Measurements from ENCODE around the gene G6PC1.

The G6PC1 gene

GRCh38 chr17:42878924-42879595 is 21.5 kb upstream of the G6PC1 start:
- no peak for TF ChIP-seq MAX (IDR thresholded peaks at IDR 0.05)
- TF ChIP-seq RAD21 (IDR thresholded peaks at IDR 0.05; ENCODE audit: low read depth), result no peak
- no peak for TF ChIP-seq EGR1 (IDR thresholded peaks at IDR 0.05)
- no peak for TF ChIP-seq CREB1 (IDR thresholded peaks at IDR 0.05; ENCODE audit: low read depth)
- no peak for TF ChIP-seq TCF12 (IDR thresholded peaks at IDR 0.05; ENCODE audit: low read depth)
- TF ChIP-seq NFIC (IDR thresholded peaks at IDR 0.05), result no peak
- no peak for TF ChIP-seq TEAD4 (IDR thresholded peaks at IDR 0.05)
- no peak for TF ChIP-seq USF1 (IDR thresholded peaks at IDR 0.05)
- TF ChIP-seq EP300 (IDR thresholded peaks at IDR 0.05; ENCODE audit: borderline replicate concordance), result no peak
- no peak for TF ChIP-seq TAF1 (IDR thresholded peaks at IDR 0.05; ENCODE audit: low read depth)
- no peak for TF ChIP-seq CEBPB (IDR thresholded peaks at IDR 0.05)
- no peak for TF ChIP-seq REST (IDR thresholded peaks at IDR 0.05; ENCODE audit: low read depth)
- no peak for TF ChIP-seq FOXM1 (IDR thresholded peaks at IDR 0.05; ENCODE audit: borderline replicate concordance, low read depth)

GRCh38 chr17:42879596-42879985 is 21.0 kb upstream of the G6PC1 start:
- TF ChIP-seq NFIC (IDR thresholded peaks at IDR 0.05), result no peak
- TF ChIP-seq FOXM1 (IDR thresholded peaks at IDR 0.05; ENCODE audit: borderline replicate concordance, low read depth), result no peak
- TF ChIP-seq MAX (IDR thresholded peaks at IDR 0.05), result no peak
- no peak for TF ChIP-seq TCF12 (IDR thresholded peaks at IDR 0.05; ENCODE audit: low read depth)
- no peak for TF ChIP-seq REST (IDR thresholded peaks at IDR 0.05; ENCODE audit: low read depth)
- no peak for TF ChIP-seq TEAD4 (IDR thresholded peaks at IDR 0.05)
- no peak for TF ChIP-seq CREB1 (IDR thresholded peaks at IDR 0.05; ENCODE audit: low read depth)
- no peak for TF ChIP-seq CEBPB (IDR thresholded peaks at IDR 0.05)
- TF ChIP-seq RAD21 (IDR thresholded peaks at IDR 0.05; ENCODE audit: low read depth), result no peak
- TF ChIP-seq USF1 (IDR thresholded peaks at IDR 0.05), result no peak

- TF ChIP-seq TAF1 (IDR thresholded peaks at IDR 0.05; ENCODE audit: low read depth) (no peak), FOXM1 (IDR thresholded peaks at IDR 0.05; ENCODE audit: borderline replicate concordance, low read depth) (no peak), EGR1 (IDR thresholded peaks at IDR 0.05) (no peak), CEBPB (IDR thresholded peaks at IDR 0.05) (no peak), CREB1 (IDR thresholded peaks at IDR 0.05; ENCODE audit: low read depth) (no peak), RAD21 (IDR thresholded peaks at IDR 0.05; ENCODE audit: low read depth) (no peak), EP300 (IDR thresholded peaks at IDR 0.05; ENCODE audit: borderline replicate concordance) (no peak), NFIC (IDR thresholded peaks at IDR 0.05) (no peak), ZBTB7A (IDR thresholded peaks at IDR 0.05; ENCODE audit: low read depth) (no peak), MAX (IDR thresholded peaks at IDR 0.05) (no peak), TEAD4 (IDR thresholded peaks at IDR 0.05) (no peak), YY1 (IDR thresholded peaks at IDR 0.05; ENCODE audit: low read depth) (no peak), USF1 (IDR thresholded peaks at IDR 0.05) (no peak), REST (IDR thresholded peaks at IDR 0.05; ENCODE audit: low read depth) (no peak), TCF12 (IDR thresholded peaks at IDR 0.05; ENCODE audit: low read depth) (no peak)
These were observed 19.8 kb upstream of the G6PC1 start for GRCh38 chr17:42880776-42881310.

All from Ishikawa (cell line).